HL-60 (cell line): ENCODE results near the gene NKIRAS2.
"Not testable (repeated sequence)": the region's sequence is repeated elsewhere in the genome, so short reads cannot be mapped to it uniquely, and the experiment has no call there.

ENCODE experiments used
- DNase-seq, 2 experiments: peaks; one replicate each; pipeline ENCODE4 v3.0.0-alpha.2; 2010 to 2020; ENCODE audit warnings: low read depth in 1 of 2, low spot score in 1 of 2
- H3K27ac ChIP-seq: fragments of 250-450 bp; sonication (Bioruptor Pico); replicated peaks from 2 replicates; pipeline ENCODE4 v1.5.1; 2020; ENCODE audit warnings: mild to moderate bottlenecking, moderate library complexity
- H3K27me3 ChIP-seq: fragments of 250-450 bp; sonication (Bioruptor Pico); 2 replicates; pipeline ENCODE4 v1.5.1; 2021; ENCODE audit warnings: mild to moderate bottlenecking, moderate library complexity; ENCODE audit not compliant: insufficient read depth, poor library complexity, severe bottlenecking
- H3K4me3 ChIP-seq: replicated peaks from 2 replicates; pipeline ENCODE4 v1.5.1; 2011; ENCODE audit warnings: mild to moderate bottlenecking, control low read depth, low read length; ENCODE audit not compliant: insufficient read depth
- CTCF ChIP-seq: IDR thresholded peaks from one replicate; pipeline ENCODE4 v1.5.1; 2011; ENCODE audit warnings: low read length, control low read depth, inconsistent platforms; ENCODE audit not compliant: insufficient read depth
- GABPA ChIP-seq: IDR thresholded peaks from 2 replicates; pipeline ENCODE4 v1.6.1; 2012; ENCODE audit warnings: low read depth
- POLR2AphosphoS5 ChIP-seq: IDR thresholded peaks from 2 replicates; pipeline ENCODE4 v1.6.1; 2012; ENCODE audit warnings: low read depth
- REST ChIP-seq: IDR thresholded peaks from 2 replicates; pipeline ENCODE4 v1.6.1; 2012; ENCODE audit warnings: low read depth; ENCODE audit not compliant: insufficient replicate concordance
- SPI1 ChIP-seq: IDR thresholded peaks from 2 replicates; pipeline ENCODE4 v1.6.1; 2012; ENCODE audit warnings: low read depth, mild to moderate bottlenecking, borderline replicate concordance

The NKIRAS2 gene

GRCh38 chr17:42001729-42002128 lies 18.2 kb upstream of the NKIRAS2 start:
- H3K27me3 ChIP-seq: no peaks in the 10 kb centered on the region
- no peak for TF ChIP-seq GABPA
- TF ChIP-seq POLR2AphosphoS5: no peak
- no peak for TF ChIP-seq CTCF
- TF ChIP-seq REST: no peak
- no peak for TF ChIP-seq SPI1
- no peak overlapping the region for H3K27ac ChIP-seq
- H3K4me3 ChIP-seq: no peak overlapping the region
- no peak for DNase-seq

GRCh38 chr17:42002175-42002791 lies 17.6 kb upstream of the NKIRAS2 start:
- H3K4me3 ChIP-seq: no peak overlapping the region
- no peaks in the 10 kb centered on the region for H3K27me3 ChIP-seq
- H3K27ac ChIP-seq: no peak overlapping the region
- TF ChIP-seq SPI1: no peak
- TF ChIP-seq POLR2AphosphoS5: no peak
- no peak for TF ChIP-seq CTCF
- no peak for DNase-seq

GRCh38 chr17:42002792-42003301 lies 17.0 kb upstream of the NKIRAS2 start:
- Histone ChIP-seq H3K4me3 (no peak overlapping the region), H3K27ac (no peak overlapping the region), H3K27me3 (no peaks in the 10 kb centered on the region)
- TF ChIP-seq SPI1: no peak
- no peak for DNase-seq

- DNase-seq: no peak
- Histone ChIP-seq H3K27ac (no peak overlapping the region), H3K4me3 (no peak overlapping the region), H3K27me3 (no peaks in the 10 kb centered on the region)
- TF ChIP-seq GABPA: no peak
Measured at GRCh38 chr17:42005166-42005565, 14.7 kb upstream of the NKIRAS2 start.

- Histone ChIP-seq H3K27me3 (no peaks in the 10 kb centered on the region), H3K4me3 (no peak overlapping the region), H3K27ac (no peak overlapping the region)
- TF ChIP-seq REST (no peak), POLR2AphosphoS5 (no peak), SPI1 (no peak), CTCF (no peak), GABPA (no peak)
- no peak for DNase-seq
Measured at GRCh38 chr17:42009170-42009569, 10.7 kb upstream of the NKIRAS2 start.

GRCh38 chr17:42010266-42010680 lies 9.6 kb upstream of the NKIRAS2 start:
- not testable (repeated sequence) for H3K27me3 ChIP-seq, H3K4me3 ChIP-seq
- DNase-seq: peak; percentile 44 to 57
- H3K27ac ChIP-seq: peak overlapping the region; percentile 37
